Measurements from ENCODE around the gene SDS.

SDS gene

DNA sequence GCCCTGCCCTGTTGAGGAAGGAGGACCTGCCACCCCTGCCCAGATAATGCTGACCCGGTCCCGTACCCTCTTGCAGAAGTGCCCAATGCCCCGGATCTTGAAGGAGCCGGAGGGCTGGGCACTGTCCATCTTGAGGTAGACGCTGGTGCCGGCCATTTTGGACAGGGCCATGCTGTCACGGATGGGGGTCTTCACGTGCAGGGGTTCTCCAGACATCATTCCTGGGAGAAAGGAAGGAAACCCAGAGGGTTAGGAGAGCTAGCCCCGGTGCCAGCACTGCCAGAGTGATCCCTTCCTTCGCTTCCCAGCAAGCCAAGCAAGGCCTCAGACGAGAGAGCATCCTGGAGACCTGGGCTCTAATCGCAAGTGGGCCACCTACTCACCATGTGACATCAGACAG, 4.2 kb downstream of the SDS start:
- H3K9me3 ChIP-seq (ENCODE audit: low read length): no peaks in the 10 kb centered on the region
- H3K9me2 ChIP-seq (ENCODE audit: low read depth, low read length): no peaks in the 10 kb centered on the region
- H3K27ac ChIP-seq (ENCODE audit: low read depth, low read length, poor library complexity, severe bottlenecking): no peak overlapping the region
- H3K9ac ChIP-seq (ENCODE audit: low read length): no peak overlapping the region
- TF ChIP-seq, protein P1, sequence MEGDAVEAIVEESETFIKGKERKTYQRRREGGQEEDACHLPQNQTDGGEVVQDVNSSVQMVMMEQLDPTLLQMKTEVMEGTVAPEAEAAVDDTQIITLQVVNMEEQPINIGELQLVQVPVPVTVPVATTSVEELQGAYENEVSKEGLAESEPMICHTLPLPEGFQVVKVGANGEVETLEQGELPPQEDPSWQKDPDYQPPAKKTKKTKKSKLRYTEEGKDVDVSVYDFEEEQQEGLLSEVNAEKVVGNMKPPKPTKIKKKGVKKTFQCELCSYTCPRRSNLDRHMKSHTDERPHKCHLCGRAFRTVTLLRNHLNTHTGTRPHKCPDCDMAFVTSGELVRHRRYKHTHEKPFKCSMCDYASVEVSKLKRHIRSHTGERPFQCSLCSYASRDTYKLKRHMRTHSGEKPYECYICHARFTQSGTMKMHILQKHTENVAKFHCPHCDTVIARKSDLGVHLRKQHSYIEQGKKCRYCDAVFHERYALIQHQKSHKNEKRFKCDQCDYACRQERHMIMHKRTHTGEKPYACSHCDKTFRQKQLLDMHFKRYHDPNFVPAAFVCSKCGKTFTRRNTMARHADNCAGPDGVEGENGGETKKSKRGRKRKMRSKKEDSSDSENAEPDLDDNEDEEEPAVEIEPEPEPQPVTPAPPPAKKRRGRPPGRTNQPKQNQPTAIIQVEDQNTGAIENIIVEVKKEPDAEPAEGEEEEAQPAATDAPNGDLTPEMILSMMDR (IDR thresholded peaks at IDR 0.05; ENCODE audit: low read length): no peak
- no peak for TF ChIP-seq EZH2 (IDR thresholded peaks at IDR 0.05; ENCODE audit: borderline replicate concordance, low read length)
- no peak overlapping the region for H2AFZ ChIP-seq (ENCODE audit: low read length)
- no peaks in the 10 kb centered on the region for H3F3A ChIP-seq (ENCODE audit: insufficient read depth, low read length)
- no peak overlapping the region for H3K4me2 ChIP-seq (ENCODE audit: low read length)
- 0 out of 2 replicates have a peak, but pooled peaks cover 4% of the 10 kb centered on the region for H3K27me3 ChIP-seq (ENCODE audit: insufficient read depth, low read length)
- H3K4me1 ChIP-seq (ENCODE audit: insufficient read depth, low read length, severe bottlenecking): no peaks in the 10 kb centered on the region
- no peaks in the 10 kb centered on the region for H3K79me2 ChIP-seq (ENCODE audit: insufficient read depth, low read length)
- H4K20me1 ChIP-seq (ENCODE audit: insufficient read depth, low read length): no peaks in the 10 kb centered on the region
- no peak overlapping the region for H3K4me3 ChIP-seq (ENCODE audit: low read depth, low read length, poor library complexity, severe bottlenecking)
- H3K36me3 ChIP-seq (ENCODE audit: insufficient read depth, low read length): no peaks in the 10 kb centered on the region

DNA sequence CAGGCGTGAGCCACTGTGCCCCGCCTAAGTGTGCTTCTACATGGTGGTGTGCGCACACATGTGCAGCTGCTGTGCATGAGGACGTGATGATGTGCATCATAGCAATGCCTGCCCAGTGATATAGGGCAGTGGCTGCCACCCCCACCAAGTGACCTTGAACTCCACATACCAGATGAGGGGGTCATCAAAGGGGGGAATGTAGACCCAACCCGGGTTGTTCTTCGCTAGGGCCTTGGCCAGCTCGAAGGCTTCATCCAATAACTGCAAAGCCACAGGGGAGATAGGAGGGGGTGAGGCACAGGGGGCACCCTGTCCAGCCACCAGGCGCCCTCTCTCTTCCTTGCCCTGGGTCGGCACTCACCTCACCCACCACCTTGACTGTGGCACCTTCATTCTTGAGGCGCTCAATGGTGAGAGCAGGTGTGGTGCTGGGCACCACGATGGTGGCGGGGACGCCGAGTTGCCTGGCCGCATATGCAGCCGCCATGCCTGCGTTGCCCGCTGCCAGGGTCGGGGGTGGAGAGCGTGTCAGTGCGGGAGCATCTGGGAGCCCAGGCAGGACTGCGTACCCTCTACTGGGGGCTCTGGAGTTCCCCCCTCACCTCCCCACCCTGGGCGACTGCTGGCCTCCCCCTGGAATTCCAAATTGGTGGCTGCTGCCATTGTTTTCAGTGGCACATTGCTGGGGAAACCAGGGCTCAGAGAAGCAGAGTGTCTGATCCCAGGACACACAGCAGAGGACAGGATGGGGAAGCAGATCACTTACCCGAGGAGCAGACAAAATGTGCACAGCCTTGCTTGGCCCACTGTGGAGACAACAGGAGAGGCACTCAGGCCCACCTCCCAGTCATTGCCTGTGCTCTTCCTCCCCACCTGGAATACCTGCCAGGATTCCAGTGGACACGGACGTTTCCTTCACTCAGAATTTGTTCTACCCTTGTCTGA, 5.1 kb downstream of the SDS start:
- H3F3A ChIP-seq (ENCODE audit: insufficient read depth, low read length): no peaks in the 10 kb centered on the region
- H3K27me3 ChIP-seq (ENCODE audit: insufficient read depth, low read length): 0 out of 2 replicates have a peak, but pooled peaks cover 6% of the 10 kb centered on the region
- no peaks in the 10 kb centered on the region for H3K4me1 ChIP-seq (ENCODE audit: insufficient read depth, low read length, severe bottlenecking)
- H3K4me2 ChIP-seq (ENCODE audit: low read length): no peak overlapping the region
- H3K9me3 ChIP-seq (ENCODE audit: low read length): no peaks in the 10 kb centered on the region
- H3K4me3 ChIP-seq (ENCODE audit: low read depth, low read length, poor library complexity, severe bottlenecking): no peak overlapping the region
- TF ChIP-seq, protein P1 (IDR thresholded peaks at IDR 0.05; ENCODE audit: low read length): no peak
- TF ChIP-seq EZH2 (IDR thresholded peaks at IDR 0.05; ENCODE audit: borderline replicate concordance, low read length): no peak
- no peaks in the 10 kb centered on the region for H4K20me1 ChIP-seq (ENCODE audit: insufficient read depth, low read length)
- no peak overlapping the region for H3K9ac ChIP-seq (ENCODE audit: low read length)
- H2AFZ ChIP-seq (ENCODE audit: low read length): no peak overlapping the region
- H3K9me2 ChIP-seq (ENCODE audit: low read depth, low read length): no peaks in the 10 kb centered on the region
- no peak overlapping the region for H3K27ac ChIP-seq (ENCODE audit: low read depth, low read length, poor library complexity, severe bottlenecking)
- no peaks in the 10 kb centered on the region for H3K36me3 ChIP-seq (ENCODE audit: insufficient read depth, low read length)
- no peaks in the 10 kb centered on the region for H3K79me2 ChIP-seq (ENCODE audit: insufficient read depth, low read length)

DNA sequence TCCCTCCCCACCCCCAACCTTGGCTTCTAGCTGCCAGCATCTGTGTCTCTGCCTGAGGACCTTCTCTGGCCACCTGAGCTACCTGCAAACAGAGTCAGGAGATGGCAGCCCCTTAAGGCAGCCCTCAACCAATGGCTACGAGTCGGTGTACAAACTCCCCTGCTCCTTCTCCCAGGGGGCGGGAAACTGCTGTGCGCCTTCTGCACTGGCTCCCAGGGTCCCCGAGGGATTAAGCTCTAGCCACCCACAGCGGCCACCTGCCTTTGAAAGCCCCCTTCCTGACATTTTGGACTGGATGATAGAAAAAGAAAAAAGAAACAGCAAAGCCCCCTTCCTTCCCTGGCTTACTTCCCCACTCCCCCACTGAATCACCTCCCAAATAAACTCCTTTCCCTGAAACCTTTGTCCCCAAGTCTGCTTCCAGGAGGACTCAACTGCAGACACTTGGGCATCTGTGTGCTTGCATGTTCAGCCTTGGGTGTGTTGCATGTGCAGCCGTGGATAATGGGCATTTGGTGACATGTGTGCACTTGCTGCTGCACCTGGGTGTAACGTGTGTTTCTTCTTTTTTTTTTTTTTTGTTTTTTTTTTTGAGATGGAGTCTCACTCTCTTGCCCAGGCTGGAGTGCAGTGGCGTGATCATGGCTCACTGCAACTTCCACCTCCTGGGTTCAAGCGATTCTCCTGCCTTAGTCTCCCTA, 6.0 kb downstream of the SDS start:
- TF ChIP-seq, protein P1 (IDR thresholded peaks at IDR 0.05; ENCODE audit: low read length): no peak
- TF ChIP-seq EZH2 (IDR thresholded peaks at IDR 0.05; ENCODE audit: borderline replicate concordance, low read length): no peak
- Histone ChIP-seq H3K4me1 (ENCODE audit: insufficient read depth, low read length, severe bottlenecking) (no peaks in the 10 kb centered on the region), H3K27me3 (ENCODE audit: insufficient read depth, low read length) (0 out of 2 replicates have a peak, but pooled peaks cover 7% of the 10 kb centered on the region), H2AFZ (ENCODE audit: low read length) (no peak overlapping the region), H3K79me2 (ENCODE audit: insufficient read depth, low read length) (no peaks in the 10 kb centered on the region), H3F3A (ENCODE audit: insufficient read depth, low read length) (no peaks in the 10 kb centered on the region), H3K27ac (ENCODE audit: low read depth, low read length, poor library complexity, severe bottlenecking) (no peak overlapping the region), H3K9me3 (ENCODE audit: low read length) (no peaks in the 10 kb centered on the region), H4K20me1 (ENCODE audit: insufficient read depth, low read length) (no peaks in the 10 kb centered on the region), H3K9me2 (ENCODE audit: low read depth, low read length) (no peaks in the 10 kb centered on the region), H3K9ac (ENCODE audit: low read length) (no peak overlapping the region), H3K36me3 (ENCODE audit: insufficient read depth, low read length) (no peaks in the 10 kb centered on the region), H3K4me2 (ENCODE audit: low read length) (no peak overlapping the region), H3K4me3 (ENCODE audit: low read depth, low read length, poor library complexity, severe bottlenecking) (no peak overlapping the region)
